GM21717 (cell line): ENCODE measurements around the gene NXPE2.
"Not testable (repeated sequence)": the region's sequence is repeated elsewhere in the genome, so short reads cannot be mapped to it uniquely, and the experiment has no call there.

Experiments used
- ATAC-seq: cut with Tn5 transposase; IDR thresholded peaks from one replicate; pipeline ENCODE4 v1.9.1; 2021; ENCODE audit warnings: mild to moderate bottlenecking, moderate library complexity; ENCODE audit not compliant: unreplicated experiment

NXPE2 gene

GRCh38 chr11:114678125-114679036, at the start of gene NXPE2:
TSS of gene NXPE2 (plus strand) at chr11:114678527. CDS start at chr11:114678576, 49 bp downstream.
- ATAC-seq = no peak

GRCh38 chr11:114631445-114631965, 46.8 kb upstream of the NXPE2 start:
- not testable (repeated sequence) for ATAC-seq

GRCh38 chr11:114639440-114639839, 38.9 kb upstream of the NXPE2 start:
- ATAC-seq = not testable (repeated sequence)

DNA sequence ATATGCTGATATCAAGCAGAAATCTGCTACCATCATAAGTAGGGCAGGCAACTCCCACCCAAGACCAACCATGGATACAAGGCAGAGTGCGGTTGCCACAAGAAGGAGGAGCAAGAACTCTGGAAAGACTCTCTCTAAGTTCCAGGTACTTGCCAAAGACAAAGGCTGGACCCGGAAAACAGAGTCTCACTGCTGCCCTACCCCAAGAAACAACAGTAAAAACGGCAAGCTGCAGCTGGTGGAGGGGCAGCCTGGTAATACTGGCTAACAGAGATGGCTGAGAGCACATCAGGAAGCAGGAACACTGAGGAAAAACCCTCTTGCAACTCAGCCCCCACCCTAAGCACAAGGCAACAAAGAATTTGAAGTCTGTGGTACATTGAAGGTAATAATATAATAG, 27.7 kb upstream of the NXPE2 start:
- no peak for ATAC-seq

DNA sequence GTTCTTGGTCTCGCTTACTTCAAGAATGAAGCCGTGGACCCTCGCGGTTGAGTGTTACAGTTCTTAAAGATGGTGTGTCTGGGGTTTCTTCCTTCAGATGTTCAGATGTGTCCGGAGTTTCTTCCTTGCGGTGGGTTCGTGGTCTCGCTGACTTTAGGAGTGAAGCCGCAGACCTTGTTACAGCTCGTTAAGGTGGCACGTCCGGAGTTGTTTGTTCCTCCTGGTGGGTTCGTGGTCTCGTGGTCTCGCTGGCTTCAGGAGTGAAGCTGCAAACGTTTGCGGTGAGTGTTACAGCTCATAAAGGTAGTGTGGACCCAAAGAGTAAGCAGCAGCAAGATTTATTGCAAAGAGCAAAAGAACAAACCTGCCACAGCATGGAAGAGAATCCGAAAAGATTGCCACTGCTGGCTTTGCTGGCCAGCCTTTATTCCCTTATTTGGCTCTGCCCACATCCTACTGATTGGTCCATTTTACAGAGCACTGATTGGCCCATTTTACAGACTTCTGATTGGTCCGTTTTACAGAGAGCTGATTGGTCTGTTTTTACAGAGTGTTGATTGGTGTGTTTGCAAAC, 27.1 kb upstream of the NXPE2 start:
- no peak for ATAC-seq

DNA sequence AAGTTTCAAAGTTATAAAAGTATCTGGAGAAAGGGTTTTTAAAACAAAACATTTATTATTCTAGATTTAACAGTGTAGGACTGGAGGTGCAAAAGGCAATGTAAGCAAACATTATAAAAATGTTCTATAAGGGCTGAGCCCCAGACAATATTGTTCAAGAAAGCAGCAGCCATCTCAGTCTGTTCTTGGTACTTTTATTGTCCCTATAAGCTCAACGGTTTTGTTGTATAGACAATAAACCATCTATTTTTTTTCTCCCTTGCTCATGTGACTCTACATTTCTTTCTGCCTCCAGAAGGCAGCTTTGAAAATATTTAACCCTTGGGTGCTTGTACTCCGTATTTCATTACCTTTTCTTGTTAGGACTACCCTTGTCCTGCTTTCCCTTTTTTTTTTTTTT, 25.2 kb upstream of the NXPE2 start:
- ATAC-seq = no peak

DNA sequence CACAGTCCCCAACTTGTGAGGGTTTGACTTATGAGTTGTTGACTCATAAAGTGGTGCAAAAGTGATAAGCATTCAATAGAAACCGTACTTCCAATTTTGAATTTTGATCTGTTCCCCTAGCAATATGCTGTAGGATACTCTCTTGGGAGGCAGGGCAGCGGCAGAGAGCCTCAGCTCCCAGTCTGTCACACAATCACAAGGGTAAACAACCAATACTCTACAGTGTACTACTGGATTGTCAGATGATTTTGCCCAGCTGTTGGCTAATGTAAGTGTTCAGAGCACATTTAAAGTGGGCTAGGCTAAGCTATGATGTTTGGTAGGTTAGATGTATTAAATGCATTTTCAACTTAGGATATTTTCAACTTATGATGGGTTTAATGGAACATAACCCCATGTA, 13.7 kb upstream of the NXPE2 start:
- ATAC-seq = no peak

- ATAC-seq = no peak
These were observed 11.6 kb upstream of the NXPE2 start for GRCh38 chr11:114666760-114667159.

GRCh38 chr11:114668109-114668508, 10.2 kb upstream of the NXPE2 start:
- ATAC-seq = no peak

DNA sequence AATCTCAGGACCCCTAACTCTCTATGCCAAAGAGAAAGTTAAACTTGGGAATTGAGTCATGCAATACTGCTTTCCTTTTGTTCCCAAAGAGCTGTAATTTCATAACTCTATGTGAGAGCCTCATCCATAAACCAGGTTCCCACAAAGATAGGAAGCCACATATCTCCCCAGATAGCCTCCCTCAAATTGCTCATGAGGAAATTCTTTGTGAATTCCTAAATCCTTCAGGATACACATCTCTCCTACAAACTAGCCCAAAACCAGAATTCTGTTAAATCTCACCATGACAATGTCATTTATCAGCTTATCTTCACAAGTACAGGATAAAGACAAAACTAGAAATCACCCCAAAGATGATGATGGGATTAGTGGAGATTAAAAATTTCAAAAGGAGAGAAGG, 4.7 kb upstream of the NXPE2 start:
- ATAC-seq = no peak

DNA sequence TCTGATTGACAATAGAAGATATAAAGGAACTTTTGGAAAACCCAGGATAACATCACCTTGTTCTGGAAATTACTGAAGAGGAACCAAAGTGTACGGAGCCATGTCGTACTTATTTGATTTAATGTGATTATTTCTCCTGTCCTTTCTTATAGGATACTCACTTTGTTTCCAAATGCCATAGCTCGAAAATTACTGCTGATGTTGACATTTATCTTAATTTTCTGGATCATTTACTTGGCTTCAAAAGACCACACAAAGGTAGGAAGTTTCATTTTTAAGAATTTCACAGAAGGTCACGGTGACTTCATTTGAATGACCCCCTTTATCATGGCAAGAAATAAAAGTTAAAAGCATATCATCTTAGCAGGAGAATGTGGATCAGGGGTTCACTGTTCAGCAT, 1.2 kb downstream of the NXPE2 start:
- ATAC-seq = no peak

DNA sequence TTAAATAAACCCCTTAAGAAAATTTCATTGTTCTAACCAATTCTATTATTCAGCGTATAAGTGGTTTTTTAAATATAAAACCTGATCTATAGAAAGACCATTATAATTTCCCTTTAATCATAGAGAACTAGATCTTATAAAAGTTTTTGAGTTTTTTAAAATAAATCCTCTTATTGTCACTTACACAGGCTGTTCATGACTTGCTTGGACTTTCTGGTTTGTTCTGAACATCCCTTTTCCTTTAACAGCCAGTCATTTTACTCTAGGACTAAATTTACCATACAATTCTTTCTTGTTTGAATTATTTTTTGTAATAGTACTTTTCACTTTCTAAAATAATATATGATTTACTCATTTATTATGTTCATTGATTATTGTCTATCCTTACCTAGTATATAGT, 4.7 kb downstream of the NXPE2 start:
- ATAC-seq = no peak

DNA sequence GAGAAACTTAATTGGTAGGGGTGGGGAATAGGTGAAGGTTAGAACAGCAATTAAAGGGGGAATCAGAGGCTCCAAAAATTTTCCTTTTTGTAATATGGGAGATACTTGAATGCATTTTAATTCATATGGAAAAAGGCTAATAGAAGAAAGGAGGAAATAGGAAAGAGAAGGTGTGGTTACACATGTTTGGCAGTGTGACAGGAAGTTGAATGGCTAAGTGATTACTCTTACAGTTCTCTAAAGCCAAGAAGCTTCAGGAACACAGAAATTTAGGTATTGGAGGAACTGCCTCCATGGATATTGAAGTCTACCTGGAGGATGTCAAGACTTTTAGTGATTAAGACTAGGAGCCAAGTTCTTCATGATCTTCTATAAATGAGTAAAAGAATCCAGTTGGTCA, 6.3 kb downstream of the NXPE2 start:
- ATAC-seq = no peak

- ATAC-seq = no peak
These were observed 6.8 kb downstream of the NXPE2 start for GRCh38 chr11:114685097-114685496.

GRCh38 chr11:114705280-114706024, 27.1 kb downstream of the NXPE2 start:
- no peak for ATAC-seq

DNA sequence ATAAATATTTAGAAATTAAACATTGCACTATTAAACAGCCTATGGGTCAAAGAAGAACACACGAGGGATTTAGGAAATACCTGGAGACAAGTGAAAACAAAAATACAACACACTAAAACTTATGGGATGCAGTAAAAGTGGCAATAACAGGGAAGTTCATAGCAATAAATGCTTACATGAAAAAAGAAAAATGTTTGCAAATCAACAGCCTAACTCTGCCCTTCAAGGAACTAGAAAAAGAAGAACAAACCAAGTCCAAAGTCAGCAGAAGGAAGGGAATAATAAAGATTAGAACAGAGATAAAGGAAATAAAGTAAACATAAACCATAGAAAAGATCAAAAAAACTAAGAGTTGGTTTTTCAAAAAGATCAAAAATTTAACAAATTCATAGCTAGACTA, 31.6 kb downstream of the NXPE2 start:
- no peak for ATAC-seq

GRCh38 chr11:114713756-114714155, 35.4 kb downstream of the NXPE2 start:
- ATAC-seq = no peak

DNA sequence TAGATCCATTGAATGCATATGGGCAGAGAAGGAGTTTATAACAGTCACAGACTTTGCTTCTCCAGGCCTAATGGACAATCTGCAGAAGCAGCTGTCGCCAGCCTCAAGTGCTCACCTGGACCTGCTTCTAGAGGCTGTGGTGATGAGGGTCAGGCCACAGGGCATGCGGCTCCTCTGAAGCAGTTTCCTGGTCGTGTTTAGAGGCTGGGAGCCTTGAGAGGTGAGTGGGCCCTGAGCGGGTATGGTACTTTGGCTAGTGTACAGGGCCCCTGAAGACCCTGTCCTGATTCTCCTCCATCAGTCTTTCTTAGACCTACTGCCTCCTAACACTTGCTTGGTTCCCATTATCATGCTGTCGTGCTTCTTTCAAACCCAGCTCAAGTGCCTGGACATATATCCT, 41.2 kb downstream of the NXPE2 start:
- no peak for ATAC-seq

GRCh38 chr11:114724916-114725524, 46.7 kb downstream of the NXPE2 start:
- no peak for ATAC-seq

- no peak for ATAC-seq
These were observed 47.3 kb downstream of the NXPE2 start for GRCh38 chr11:114725623-114726022.

DNA sequence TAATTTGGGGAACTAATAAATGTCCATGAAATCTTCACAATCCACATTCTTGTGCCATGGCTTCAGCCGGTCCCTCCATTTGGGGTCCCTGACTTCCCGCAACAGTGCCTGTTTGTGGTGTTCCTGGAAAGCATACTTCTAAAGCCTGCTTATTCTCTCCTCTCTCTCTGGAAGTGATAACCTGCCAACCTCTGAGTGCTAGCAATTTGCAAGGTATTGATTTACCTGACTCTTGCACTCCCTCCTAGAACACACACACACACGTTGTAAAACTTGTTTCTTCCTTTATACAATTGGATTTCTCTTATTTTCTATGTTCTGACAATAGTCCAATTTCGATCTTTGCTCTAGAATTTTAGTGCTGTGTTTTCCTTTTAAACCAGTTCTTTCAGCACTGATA, 58.5 kb downstream of the NXPE2 start:
- no peak for ATAC-seq
